HG03196 (cell line): ENCODE measurements around the gene MYL10.

Experiments used
- ATAC-seq: cut with Tn5 transposase; IDR thresholded peaks from one replicate; pipeline ENCODE4 v1.9.1; 2021; ENCODE audit not compliant: unreplicated experiment

The MYL10 gene

GRCh38 chr7:101629171-101629570, at the start of gene MYL10:
Gene MYL10, minus strand, starts transcription at chr7:101629296. Its CDS starts 178 bp downstream, at chr7:101629118.
- no peak for ATAC-seq

GRCh38 chr7:101678658-101679057, 49.6 kb upstream of the MYL10 start:
- no peak for ATAC-seq

- ATAC-seq = no peak
Measured at GRCh38 chr7:101677797-101678479, 48.8 kb upstream of the MYL10 start.

GRCh38 chr7:101677391-101677790, 48.3 kb upstream of the MYL10 start:
- no peak for ATAC-seq

GRCh38 chr7:101676956-101677355, 47.9 kb upstream of the MYL10 start:
- no peak for ATAC-seq

GRCh38 chr7:101676062-101676598, 47.0 kb upstream of the MYL10 start:
- ATAC-seq = no peak

GRCh38 chr7:101674439-101674838, 45.3 kb upstream of the MYL10 start:
- no peak for ATAC-seq

- ATAC-seq = no peak
Measured at GRCh38 chr7:101673951-101674350, 44.9 kb upstream of the MYL10 start.

- ATAC-seq = no peak
Measured at GRCh38 chr7:101673315-101673714, 44.2 kb upstream of the MYL10 start.

GRCh38 chr7:101671371-101672356, 42.6 kb upstream of the MYL10 start:
- ATAC-seq = no peak

GRCh38 chr7:101669307-101669706, 40.2 kb upstream of the MYL10 start:
- no peak for ATAC-seq

GRCh38 chr7:101668726-101669125, 39.6 kb upstream of the MYL10 start:
- ATAC-seq = no peak

- no peak for ATAC-seq
Measured at GRCh38 chr7:101667920-101668319, 38.8 kb upstream of the MYL10 start.

- no peak for ATAC-seq
Measured at GRCh38 chr7:101667399-101667798, 38.3 kb upstream of the MYL10 start.

GRCh38 chr7:101666741-101667140, 37.6 kb upstream of the MYL10 start:
- no peak for ATAC-seq

- ATAC-seq = no peak
Measured at GRCh38 chr7:101666293-101666692, 37.2 kb upstream of the MYL10 start.

GRCh38 chr7:101664893-101665471, 35.9 kb upstream of the MYL10 start:
- no peak for ATAC-seq

- no peak for ATAC-seq
Measured at GRCh38 chr7:101664436-101664835, 35.3 kb upstream of the MYL10 start.

- no peak for ATAC-seq
Measured at GRCh38 chr7:101663747-101664146, 34.7 kb upstream of the MYL10 start.

GRCh38 chr7:101662447-101662998, 33.4 kb upstream of the MYL10 start:
- ATAC-seq = no peak

GRCh38 chr7:101659706-101660105, 30.6 kb upstream of the MYL10 start:
- ATAC-seq = no peak
